ENCODE data around the gene SMTNL2.

Gene SMTNL2

DNA sequence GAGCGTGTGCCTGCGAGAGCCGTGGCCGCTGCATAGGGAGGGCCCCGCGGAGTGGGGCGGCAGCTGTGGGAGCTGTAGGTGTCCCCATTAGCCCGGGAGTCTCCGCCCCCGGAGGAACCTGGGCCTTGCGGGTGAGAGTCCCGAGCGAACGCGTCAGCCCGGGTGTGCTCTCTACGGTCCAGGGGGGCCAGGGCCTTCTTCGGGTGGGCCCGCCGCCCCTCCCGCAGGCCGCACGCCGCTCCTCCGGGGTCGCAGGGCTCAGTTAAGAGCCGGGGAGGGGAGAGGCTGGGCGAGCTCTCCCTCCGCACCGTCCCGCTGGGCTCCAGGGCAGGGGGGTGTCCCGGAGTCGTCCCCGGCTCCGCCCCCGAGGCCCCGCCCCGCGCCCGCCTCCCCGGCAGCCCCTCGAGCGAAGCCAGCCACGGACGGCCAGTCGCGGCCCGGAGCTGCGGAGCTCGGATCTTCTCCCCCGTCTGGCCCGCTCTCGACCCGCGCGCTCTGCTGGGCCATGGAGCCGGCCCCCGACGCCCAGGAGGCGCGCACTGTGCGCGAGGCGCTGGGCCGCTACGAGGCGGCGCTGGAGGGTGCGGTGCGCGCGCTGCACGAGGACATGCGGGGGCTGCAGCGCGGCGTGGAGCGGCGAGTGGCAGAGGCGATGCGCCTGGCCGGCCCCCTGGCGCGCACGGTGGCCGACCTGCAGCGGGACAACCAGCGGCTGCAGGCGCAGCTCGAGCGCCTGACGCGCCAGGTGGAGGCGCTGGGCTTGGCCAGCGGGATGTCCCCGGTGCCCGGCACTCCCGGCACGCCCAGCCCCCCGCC, at the start of gene SMTNL2:
TSS of gene SMTNL2 (plus strand) at position 429 of the 816 bp plus-strand sequence. CDS start at position 506, 77 bp downstream.
- no peak for DNase-seq (ENCODE audit: low read depth)

DNA sequence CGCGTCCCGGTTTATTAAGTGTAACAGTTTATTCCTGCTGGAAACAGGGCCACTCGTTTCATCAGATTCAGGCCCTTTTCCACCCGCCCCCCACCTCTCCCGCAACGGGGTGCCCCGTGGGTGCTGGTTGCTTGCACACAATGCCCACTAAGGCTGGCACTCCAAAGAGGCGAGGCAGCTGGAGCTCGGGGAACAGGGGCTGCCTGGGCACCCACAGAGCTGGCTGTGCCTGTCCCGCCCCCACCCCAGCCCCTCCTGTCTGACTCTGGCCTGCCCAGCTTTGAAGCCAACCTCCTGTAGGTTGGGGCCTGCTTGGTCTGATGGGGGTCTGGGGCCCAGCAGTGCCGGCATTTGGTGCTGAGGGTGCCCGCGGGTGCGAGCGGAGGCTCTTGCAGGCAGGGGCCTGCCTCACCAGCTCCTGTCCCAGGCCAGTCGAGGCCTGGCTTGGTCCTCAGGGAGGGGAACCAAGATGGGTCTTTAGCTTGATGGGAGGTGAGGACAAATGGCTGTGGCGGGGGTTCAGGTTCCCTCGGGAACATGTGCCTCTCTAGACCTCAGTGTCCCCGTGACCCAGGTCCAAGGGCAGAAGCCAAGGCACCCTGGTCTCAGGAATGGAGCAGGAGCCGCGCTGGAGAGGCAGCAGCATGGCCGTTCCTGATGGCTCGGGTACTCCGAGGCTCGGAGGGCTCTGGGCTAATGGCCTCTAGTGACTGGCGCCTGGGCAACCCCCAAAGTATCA, 49.2 kb upstream of the SMTNL2 start:
- DNase-seq (ENCODE audit: low read depth), result no peak

DNA sequence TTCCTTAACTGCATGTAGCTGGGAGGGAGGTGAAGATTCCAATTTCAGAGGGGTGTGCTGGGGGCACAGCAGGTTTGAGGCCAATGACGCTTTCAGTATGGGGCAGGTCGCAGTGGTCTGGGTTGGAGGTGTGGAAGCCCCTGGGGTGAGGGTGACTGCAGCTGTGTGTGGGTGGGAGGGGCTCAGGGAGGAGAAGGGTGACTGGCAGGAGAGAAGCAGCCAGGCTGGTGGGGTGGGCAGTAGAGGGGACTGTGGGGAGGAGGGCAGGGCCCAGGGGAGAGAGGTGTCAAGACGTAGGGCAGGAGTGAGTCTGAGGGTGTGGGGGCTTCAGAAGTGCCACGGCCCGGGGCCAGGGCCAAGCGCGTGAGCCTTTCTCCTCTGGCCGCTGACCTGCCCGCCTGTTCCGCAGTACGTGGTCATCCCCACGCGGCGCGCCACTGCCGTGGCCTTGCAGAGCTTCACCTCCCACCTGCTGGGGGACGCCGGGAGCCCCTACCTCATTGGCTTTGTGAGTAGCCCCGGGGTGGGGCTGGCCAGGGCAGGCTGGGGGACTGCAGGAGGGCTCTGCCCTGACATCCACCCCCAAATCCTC, 48.6 kb upstream of the SMTNL2 start:
- no peak for DNase-seq (ENCODE audit: low read depth)

DNA sequence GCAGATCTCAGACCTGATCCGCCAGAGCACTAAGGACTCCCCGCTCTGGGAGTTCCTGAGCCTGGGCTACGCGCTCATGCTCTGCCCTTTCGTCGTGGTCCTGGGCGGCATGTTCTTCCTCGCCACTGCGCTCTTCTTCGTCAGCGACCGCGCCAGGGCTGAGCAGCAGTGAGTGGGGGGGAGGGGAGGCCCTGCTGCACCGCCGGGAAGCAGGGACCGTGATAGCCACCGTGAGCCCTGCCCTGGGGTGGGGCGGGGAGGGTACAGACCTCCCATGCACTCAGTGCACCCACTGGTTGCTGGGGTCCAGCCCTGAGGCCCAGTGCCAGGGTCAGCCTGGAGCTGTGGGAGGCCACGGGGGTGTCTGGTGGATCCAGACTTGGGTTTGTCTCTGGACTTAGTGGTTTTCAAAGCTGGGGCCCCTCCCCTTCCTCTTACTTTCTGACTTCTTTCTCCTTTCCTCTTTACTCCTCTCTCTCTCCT, 48.0 kb upstream of the SMTNL2 start:
- DNase-seq (ENCODE audit: low read depth), result peak; percentile 17

DNA sequence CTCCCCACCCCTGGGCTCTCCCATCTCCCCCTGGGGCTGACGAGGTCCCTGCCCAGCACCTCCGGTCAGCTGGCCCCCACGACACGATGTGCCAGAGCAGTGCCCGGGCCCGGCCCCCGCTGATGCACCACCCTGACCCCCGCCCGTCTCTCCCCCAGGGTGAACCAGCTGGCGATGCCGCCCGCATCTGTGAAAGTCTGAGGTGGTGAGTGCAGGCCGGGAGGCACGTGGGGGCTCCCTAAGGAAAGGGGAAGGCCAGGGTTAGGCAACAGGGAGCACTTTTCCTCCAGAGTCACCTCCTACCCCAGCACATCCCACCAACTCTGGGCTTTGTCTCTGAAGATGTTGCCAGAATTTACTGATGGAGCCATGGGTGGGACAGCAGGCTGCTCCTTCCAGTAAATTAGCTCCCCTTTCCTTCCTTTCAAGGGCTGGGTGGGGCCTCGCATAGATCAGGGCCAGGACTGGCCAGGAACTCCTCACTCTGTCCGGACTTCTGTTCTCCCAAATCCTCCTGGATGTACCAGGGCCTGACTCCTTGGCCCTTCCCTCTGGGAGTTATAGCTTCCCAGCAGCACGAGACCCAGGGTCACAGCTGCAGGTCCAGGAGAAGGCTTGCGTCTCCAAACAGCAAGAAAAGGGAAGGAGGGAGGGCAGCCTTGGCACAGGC, 47.5 kb upstream of the SMTNL2 start:
- peak; percentile 29 for DNase-seq (ENCODE audit: low read depth)

DNA sequence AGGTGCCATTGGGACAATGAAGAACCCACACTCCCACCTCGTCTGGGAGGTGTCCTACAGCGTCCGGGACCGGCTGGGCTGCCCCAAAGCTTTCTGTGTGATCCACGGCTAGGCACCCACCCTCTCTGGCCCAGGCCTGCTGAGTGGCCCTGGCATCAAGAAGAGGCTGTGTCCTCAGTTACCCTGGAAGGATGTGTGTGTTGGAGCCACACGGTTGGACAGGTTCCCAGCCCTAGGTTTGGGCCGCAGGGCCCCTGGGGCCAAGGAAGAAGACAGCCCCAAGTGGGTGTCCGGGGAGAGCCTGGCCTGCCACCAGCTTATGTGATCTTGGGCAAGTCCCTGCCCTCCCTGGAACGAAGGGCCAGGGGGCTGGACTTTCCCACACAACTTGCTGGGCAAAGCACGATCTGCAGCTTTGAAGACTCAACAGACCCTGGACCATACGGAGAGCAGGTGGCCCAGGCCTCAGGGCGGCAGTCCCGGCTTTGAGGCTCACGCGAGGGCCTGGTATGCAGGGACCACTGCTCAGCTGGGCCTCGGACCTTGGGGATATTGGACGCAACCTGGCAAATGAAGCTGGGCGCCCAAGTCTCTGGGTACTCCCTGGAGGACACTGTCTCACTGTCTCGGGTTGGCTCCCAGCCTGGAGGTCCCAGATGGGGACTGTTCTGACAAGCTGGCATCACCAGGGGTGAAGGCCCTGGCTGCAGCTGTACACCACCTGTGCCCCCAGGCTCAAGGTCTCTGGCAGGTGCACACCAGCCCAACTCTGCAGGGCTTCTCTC, 46.7 kb upstream of the SMTNL2 start:
- DNase-seq (ENCODE audit: low read depth), result no peak

DNA sequence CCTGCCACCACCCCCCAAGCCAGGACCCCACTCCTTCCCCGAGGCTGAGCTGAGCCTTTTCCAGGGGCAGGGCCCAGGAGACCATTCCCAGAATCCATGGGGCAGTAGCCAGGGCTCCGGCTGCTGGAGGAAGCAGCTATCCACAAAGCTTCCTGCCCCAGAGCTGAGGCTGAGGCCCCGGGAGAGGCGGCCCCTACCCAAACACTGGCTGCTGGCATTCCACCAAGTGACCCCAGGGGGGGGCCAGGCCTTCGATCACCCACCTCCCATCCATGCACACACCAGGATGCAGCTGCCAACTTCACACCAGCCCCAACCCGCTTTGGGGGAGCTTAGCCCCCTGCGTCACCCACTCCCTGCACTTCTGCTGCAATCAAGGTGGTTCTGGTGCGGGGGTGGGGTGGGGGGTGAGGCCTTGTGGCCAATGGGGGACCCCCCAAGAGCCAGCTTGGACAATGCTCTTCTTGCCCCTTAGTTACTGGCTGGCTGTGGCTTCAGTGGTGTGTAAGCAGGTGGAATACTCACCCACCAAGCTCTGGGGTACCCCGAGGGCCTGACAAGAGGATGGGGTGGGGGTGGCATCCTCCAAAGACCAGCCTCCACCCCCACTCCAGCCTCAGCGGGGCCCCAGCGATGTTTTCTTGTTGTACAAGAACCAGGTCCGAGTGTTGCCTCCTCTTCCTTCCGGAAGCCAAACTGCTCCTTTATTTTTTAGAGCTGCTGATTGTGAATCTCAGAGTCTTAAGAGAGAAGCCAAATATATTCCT, 45.9 kb upstream of the SMTNL2 start:
- no peak for DNase-seq (ENCODE audit: low read depth)

DNA sequence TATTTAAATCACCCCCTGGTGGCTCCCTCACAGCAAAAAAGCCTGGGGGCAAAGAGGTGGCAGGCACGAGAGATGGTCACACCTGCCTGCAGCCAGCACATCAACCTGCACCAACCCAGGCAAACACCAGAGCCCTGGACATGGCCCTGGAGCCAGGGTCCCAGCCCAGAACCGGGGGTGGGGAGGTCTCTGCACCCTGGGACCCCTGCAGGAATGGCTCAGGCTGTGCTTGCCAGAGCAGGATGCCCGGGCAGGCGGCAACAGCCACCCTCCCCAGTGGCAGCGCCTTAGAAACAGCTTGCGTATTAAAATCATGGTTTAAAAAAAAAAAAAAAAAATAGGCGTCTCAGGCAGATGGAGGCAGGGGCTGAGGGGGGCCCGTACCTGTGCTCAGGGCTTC, 45.3 kb upstream of the SMTNL2 start:
- DNase-seq (ENCODE audit: low read depth), result no peak

DNA sequence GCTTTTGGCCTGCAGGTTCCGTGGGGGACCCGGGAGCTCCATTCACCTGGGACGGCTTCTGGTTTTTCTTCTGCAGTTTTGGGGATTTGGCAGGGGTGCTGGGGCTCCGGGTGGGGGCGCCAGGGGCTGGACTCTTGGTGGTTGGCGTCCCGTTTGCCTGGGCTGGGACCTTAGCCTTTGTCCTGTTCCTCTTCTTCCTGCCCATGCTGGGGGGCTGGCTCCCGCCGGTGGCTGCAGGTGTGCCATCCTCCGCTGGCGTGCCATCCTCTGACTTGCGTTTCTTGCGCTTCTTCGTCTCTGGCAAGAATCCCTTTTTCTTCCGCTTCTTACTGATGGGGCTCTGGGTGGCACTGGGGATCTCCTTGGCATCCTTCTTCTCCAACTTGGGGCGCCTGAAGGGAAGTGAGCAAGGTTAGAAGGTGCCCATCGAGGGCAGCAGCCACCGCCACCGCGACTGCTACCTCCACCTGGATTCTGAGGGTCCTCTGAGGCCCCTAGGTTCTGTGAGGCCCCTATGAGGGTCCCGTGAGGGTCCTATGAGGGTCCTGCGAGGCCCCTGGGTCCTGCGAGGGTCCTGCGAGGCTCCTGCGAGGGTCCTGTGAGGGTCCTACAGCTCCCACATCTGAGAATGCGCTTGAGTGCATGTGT, 44.6 kb upstream of the SMTNL2 start:
- no peak for DNase-seq (ENCODE audit: low read depth)

DNA sequence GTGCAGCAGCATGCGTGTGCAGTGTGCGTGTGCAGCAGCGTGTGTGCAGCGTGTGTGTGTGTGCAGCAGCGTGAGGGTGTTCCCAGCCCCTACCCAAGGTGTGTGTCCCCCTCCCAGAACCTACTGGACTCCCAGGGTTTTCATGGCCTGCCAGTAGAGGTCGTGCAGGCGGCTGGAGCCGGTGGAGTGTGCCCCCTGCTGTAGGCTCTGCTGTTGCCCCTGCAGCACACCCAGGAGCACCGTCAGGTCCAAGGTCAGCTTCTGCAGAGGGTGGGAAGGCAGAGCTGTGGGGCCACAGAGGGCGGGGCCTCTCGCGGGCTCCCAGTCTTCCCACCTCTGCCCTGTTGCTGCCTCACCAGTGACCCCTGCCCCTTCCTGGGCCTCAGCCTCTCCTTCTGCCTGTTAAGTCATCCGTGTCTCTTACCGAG, 44.1 kb upstream of the SMTNL2 start:
- no peak for DNase-seq (ENCODE audit: low read depth)

DNA sequence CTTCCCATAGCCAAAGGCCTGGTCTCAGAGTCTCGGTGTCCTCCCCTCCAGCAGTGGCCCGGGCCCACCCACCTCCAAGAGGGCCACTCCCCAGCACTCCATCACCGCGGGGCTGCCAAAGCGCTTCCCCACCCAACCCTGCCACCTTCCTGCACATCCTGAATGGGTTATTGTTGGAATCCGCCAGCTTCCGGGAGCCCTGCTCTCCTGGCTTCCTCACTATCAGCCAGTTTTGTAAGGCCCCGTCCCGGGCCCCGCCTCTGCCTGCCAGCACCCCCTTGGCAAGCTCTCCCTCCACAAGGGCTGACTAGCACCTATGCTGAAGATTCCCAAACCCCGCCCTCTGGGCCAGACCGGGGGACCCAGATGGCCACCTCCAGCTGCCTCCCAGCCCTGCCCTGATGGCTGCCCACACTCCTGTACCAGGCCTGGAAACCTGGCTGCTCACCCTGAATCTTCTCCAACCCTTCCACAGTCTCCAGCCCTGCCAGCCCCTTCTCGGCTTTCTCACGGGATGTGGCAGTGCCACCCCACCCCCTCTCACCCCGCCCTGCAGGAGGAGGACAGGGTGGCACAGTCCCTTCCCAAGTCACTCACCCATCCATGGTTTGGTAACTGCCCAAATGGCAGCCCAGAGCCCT, 43.5 kb upstream of the SMTNL2 start:
- no peak for DNase-seq (ENCODE audit: low read depth)

DNA sequence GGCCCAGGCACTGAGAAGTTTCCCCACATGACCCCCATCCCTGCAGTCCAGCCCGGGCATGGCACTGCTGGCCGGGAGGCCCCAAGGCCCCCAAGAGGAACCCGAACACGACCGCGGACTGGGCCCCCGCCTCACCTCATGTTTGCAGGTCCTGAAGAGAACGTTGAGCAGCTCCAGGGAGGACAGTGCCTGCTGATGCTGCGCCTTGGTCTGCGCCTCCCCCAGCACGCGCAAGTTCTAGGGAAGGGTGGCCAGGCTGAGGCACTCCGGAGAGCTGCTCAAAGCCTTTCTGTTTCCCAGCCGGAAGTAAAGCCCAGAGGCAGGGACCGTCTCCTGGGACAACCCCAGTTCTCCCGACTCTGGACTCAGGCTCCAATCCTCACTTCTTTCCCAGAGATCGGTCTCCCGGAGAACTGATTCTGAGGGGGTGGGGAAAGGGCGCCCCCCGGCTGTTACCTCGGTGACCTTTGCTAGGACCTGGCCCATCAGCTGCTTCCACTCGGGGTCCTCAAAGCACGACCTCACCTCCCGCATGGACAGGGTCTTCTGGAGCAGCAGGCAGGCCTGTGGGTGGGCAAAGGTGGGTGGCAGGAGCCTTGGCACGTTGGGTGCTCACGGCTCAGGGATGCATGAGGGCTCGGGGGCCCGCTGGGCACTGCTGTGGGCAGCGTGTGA, 42.9 kb upstream of the SMTNL2 start:
- DNase-seq (ENCODE audit: low read depth), result no peak

DNA sequence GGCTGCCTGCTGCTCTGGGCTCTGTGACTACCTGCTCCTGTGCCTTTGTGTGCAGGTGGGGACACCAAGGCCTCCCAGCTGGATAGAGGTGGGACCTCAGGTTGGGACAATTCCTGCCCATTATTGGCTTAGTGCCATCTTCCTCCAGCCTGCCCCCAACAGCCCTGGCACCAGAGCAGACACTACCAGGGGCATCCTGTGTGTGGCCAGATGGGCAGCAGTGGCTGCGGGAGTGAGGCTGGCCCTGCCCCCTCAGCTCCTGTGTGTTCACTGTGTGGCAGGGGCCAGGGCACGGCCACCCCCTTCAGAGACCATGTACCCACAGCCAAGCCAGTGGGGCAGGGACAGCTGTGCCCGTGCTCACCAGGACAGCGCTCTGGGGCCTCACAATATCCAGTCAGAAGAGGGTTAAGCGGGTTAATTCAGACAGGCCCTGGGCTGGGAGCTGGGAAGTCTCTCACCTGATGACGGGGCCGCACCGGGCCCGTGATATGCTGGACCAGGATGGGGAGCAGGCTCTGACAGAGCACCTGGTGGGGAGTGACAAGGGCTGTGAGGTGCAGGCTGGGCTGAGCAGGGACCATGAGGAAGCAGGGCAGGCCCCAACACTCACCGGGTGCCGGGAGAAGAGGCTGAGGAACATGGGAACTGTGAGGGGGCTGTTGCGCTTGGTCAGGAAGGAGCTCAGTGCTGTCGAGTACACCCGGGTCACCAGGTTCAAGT, 42.2 kb upstream of the SMTNL2 start:
- no peak for DNase-seq (ENCODE audit: low read depth)

DNA sequence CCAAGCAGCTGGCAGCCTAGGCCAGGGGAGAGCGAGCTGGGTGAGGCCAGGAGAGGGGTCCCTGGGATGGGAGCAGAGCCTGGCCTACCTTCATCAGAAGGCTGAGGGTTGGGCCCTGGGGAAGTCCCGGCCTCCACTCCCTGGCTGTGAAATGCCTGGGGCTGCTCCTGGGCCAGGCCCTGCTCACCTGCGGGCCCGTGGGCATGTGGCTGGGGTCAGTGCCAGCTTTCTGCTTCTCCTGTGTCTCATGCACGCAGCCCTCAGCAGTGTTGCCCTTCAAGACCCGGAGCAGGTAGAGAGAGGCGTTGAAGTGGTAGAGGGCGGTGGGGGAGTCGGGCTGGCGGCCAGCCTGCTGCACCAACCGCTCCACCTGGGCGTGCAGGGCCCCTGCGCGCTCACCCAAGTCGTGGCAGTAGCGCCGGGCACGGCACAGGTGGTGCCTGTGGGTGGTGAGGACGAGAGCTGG, 41.6 kb upstream of the SMTNL2 start:
- DNase-seq (ENCODE audit: low read depth), result no peak

DNA sequence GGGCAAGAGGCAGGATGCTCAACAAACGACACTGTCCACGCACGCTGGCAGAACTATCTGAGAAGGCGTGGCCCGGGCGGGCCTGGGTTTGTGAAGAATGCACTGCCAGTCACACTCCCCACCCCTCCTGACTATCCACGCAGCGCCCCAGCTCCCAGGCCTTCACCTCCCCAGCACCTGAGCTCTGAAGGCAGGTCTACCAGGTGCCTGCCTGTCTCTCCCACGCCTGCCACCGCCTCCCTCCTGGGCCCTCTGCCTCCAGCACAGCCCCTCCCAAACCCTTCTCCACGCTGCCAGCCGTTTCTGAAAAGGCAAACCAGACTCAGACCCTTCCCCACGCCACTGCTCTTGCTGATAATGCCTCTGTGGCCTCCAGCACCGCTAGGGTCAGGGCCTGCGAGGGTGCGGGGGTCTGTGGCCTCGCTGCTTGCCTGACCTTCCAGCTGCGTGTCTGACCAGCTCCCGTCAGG, 40.7 kb upstream of the SMTNL2 start:
- DNase-seq (ENCODE audit: low read depth), result no peak

DNA sequence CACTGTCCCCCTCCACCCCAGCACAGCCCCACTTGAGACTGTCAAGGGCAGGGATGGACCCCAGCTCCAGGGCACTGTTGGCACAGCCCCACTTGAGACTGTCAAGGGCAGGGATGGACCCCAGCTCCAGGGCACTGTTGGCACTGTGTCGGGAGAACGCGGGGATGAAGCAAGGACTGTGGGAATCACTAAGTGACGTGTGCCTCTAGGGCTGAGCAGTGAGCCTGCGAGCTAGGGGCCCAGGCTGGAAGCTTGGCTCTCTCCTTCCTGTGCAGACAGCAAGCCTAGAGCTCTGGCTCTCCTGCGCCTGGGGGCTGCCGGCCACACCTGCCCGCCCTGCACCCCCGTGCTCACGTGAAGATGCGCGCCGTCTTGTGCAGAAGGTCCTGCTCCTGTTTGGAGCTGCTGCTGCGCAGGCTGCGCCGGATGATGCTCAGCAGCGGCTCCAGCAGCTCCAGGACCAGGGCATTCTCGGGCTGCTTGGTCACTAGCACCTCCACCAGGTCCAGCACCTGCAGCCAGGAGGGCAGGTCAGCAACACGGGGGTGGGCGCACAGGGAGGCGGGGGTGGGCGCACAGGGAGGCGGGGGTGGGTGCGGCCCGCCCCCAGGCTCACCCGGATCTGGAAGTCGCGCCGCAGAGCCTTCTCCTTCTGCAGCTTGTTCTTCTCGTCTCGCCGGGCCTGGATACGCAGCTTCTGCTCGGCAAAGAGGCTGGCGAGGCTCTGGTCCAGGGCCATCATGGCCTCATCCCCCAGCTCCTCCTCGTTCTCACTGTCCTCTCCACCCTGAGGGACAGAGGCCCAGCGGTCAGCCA, 40.0 kb upstream of the SMTNL2 start:
- no peak for DNase-seq (ENCODE audit: low read depth)

DNA sequence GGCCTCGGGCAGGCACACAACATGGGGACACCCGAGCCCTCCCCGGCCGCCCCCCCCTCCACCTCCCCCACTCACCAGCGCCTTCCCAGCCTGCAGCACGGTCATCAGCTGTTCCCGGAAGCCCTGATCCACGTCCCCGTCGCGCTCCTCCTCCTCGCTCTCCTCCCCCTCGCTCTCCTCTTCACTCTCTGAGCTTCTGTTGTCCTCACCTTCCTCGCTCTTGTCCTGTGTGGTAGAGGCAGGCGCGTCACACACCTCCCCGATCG, 39.4 kb upstream of the SMTNL2 start:
- DNase-seq (ENCODE audit: low read depth), result no peak

Data from iris pigment epithelial cell (primary cell).